GM12892 (cell line): ENCODE data around the gene DOCK2.

ENCODE experiments used
- POLR2A ChIP-seq: IDR thresholded peaks from 2 replicates; pipeline ENCODE4 v1.6.1; 2011; ENCODE audit warnings: low read depth, low read length, control low read depth
- POLR2AphosphoS5 ChIP-seq: IDR thresholded peaks from 2 replicates; pipeline ENCODE4 v1.6.1; 2011; ENCODE audit warnings: low read depth, low read length, control low read depth
- TAF1 ChIP-seq: IDR thresholded peaks from 2 replicates; pipeline ENCODE4 v1.6.1; 2011; ENCODE audit warnings: low read depth, mild to moderate bottlenecking, control low read depth, low read length, borderline replicate concordance

GRCh38 chr5:170114271-170114670, 477.2 kb downstream of the DOCK2 start:
- TF ChIP-seq POLR2AphosphoS5 (no peak), TAF1 (no peak), POLR2A (no peak)
